HG02642 (cell line): ENCODE measurements around the gene ST8SIA1.

Experiments
- ATAC-seq: cut with Tn5 transposase; IDR thresholded peaks from one replicate; pipeline ENCODE4 v1.9.1; 2021; ENCODE audit warnings: mild to moderate bottlenecking; ENCODE audit not compliant: unreplicated experiment, poor library complexity

Gene ST8SIA1

DNA sequence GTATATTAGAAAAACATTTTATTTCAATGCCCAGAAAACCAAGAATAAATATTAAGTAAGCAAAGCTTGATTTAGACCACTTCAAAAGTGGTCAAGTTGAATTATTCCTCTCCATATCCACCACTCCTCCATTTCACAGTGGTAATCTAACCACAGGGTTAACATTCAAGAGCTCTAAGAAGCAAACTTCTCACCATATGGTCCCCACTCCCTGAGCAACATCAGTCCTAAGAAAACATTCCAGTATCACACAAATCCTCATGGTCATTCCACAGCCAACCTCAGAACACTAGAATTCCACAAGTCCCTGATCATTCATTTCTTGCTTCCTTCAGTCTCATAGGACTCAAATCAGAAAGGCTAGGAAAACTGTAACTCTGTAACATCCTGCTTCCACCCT, 47.9 kb downstream of the ST8SIA1 start:
- ATAC-seq: no peak

DNA sequence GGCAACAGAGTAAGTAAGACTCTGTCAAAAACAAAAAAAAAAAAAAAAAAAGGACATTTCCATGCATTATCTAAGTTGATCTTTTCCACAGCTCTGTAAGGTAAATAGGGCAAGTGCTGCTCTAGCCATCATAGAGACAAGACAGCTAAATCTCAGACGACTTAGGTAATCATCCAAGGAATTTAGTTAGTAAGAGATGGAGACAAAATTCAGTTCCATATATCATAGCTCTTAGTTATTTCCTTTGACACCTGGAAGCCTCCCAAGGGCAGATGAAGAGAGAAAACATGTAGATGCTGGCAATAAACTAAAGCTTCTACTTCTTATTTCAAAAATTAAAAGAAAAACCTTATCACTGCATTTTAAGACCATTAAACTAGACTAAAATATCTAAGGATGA, 48.7 kb downstream of the ST8SIA1 start:
- ATAC-seq: no peak

- no peak for ATAC-seq
Observed at GRCh38 chr12:22284871-22285270, 49.6 kb downstream of the ST8SIA1 start.

GRCh38 chr12:22283508-22283907, 51.0 kb downstream of the ST8SIA1 start:
- ATAC-seq: no peak

DNA sequence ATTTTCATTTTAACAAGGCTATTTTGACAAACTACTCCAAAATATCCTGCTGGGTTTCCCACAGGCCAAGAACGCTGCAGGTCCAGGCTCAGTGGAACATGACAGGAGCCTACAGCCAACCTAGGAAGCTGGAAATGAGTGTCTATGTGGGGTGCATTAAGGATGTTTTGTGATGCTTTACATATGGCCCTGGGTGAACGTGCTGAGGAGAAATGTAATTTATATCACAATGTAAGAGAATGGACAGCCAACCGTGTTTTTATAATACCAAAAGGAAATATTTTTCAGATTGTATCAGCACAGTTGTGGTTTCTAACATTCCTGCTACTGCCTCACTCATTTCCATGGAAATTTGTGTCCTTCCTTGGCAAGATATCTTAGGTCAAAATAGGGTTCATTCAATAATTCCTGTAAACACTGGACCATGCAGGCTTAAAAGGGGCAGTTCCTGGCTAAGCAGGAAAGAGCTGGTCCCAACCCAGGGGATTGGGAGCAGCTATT, 51.5 kb downstream of the ST8SIA1 start:
- no peak for ATAC-seq

DNA sequence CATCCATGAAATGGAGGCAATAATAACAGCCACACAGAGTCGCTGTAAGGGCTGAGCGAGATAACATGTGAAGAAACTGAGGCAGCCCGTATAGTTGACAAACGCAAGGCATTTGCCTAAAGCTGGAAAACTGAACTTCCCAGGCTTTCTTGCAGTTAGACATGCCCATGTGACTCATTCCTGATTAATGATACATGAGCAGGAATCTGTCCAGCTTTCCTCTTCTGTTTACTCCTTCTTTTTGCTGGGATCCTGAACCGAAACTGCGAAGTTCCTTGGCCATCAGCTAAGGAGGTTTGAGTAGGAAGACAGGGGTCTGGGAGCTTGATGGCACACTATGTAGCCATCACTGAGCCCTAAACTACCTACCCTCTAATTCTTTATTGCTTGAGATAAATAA, 52.2 kb downstream of the ST8SIA1 start:
- ATAC-seq: no peak

GRCh38 chr12:22276867-22277266, 57.6 kb downstream of the ST8SIA1 start:
- ATAC-seq: no peak

GRCh38 chr12:22276313-22276712, 58.2 kb downstream of the ST8SIA1 start:
- ATAC-seq: no peak

GRCh38 chr12:22275843-22276242, 58.7 kb downstream of the ST8SIA1 start:
- ATAC-seq: no peak

DNA sequence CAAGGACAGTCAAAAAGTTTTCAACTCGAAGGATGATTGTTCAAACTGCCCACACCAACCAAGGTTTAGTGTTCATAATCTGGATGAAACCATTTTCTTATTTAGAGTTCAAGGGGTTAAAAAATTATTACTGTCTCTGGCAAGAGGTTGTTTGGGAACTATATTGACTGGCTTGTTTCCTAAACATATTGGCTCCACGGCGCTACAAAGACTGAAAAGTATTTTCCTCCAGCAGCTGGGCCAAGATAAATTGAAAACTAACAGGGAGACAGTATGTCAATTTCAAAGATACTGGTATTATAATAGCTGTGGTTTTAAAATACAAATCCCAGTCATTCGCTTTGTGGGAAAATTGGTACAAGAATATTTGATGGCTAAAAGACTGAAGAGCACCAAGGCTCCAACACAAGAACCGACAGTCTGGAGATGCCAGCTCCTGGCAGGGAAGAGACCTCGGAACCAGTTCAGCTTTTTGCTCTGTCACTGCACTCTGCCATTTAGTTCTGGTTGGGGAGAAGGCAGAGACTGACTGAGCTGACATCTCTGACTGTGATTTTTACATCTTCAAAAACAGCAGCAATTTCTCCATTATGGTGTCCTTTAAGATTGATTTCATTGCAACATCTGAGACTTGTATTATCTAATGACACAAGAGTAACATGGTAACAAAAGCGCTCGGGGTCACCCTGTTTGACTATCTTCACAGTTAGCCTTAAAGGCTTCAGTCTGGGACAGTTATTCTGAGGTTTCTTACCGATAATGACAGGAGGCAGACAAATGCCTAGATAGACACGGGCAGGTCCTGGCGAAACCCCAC, 62.0 kb downstream of the ST8SIA1 start:
- ATAC-seq: no peak

DNA sequence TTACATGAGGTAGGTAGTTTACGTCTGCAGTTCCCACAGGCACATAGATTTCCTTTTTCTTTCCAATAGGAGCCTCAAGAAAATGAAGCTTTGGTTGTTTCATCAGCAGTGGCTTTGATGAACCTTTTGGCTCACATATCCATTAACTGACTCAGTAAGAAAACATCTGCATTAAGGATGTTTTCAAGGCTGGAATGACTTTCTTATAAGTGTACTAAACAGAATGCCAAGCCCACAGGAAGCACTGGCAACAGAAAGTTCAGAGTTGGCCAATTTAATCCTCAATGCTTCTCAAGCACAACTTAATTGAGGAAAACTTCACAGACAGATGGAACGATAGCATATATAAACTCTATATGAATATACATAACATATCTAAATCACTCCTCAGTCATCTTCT, 63.5 kb downstream of the ST8SIA1 start:
- no peak for ATAC-seq

DNA sequence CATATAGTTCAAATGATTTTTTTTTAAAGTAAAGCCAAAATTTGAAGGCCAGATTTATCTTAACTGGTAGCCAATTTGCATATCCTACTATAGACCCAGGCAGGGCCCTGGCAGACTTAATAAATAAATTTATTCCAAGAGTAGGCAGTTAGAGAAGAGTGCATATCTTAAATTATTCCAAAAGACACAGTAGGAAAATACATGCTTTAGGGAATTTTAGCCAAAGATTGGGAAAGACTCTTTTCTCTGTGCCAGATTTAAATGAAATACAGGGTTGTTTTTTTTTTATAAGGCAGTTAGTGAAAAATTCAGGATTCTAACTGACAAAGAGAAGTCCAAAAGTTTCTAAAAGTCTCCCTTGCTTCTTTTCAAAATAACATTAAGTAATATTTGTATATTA, 65.5 kb downstream of the ST8SIA1 start:
- ATAC-seq: no peak

DNA sequence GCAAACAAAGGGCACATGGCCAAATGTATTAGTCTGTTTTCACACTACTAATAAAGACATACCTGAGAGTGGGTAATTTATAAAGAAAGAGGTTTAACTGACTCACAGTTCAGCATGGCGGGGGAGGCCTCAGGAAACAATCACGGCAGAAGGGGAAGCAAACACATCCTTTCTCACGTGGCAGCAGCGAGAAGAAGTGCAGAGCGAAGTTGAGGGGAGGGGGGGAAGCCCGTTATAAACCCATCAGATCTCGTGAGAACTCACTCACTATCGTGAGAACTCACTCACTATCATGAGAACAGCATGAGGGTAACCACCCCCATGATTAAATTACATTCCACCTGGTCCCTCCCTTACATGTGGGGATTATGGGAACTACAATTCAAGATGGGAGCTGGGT, 66.1 kb downstream of the ST8SIA1 start:
- ATAC-seq: no peak

- ATAC-seq: no peak
Observed at GRCh38 chr12:22266101-22266500, 68.4 kb downstream of the ST8SIA1 start.

GRCh38 chr12:22264380-22264779, 70.1 kb downstream of the ST8SIA1 start:
- ATAC-seq: no peak

DNA sequence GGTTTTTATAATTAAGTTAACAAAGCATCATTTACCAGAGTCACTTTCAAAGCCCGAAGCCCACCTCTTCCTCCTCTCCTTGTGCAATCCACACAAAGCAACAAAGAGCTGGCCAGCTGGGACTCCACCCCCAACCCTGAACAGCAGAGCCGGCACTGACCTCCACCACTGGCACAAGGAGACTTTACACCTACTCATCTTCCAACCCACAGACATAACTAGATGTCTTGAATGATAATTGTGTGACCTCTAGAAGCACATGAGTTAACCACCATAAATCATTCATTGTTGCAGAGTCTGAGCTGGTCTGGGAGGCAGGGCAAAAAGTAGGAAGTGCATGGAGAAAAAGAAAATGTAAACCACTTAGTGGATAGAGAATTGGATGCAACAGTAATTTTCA, 72.2 kb downstream of the ST8SIA1 start:
- no peak for ATAC-seq

DNA sequence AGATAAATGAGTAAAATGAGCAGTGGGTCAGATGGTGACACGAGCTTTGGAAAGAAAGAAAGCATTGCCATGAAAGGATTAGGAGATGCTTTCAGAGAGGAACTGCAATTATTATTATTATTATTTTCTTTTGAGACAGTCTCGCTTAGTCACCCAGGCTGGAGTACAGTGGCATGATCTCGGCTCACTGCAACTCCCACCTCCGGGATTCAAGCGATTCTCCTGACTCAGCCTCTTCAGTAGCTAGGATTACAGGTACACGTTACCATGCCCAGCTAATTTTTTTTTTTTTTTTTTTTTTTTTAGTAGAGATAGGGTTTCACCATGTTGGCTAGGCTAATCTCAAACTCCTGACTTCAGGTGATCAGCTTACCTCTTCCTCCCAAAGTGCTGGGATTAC, 77.4 kb downstream of the ST8SIA1 start:
- no peak for ATAC-seq

- ATAC-seq: no peak
Observed at GRCh38 chr12:22256605-22257004, 77.9 kb downstream of the ST8SIA1 start.

DNA sequence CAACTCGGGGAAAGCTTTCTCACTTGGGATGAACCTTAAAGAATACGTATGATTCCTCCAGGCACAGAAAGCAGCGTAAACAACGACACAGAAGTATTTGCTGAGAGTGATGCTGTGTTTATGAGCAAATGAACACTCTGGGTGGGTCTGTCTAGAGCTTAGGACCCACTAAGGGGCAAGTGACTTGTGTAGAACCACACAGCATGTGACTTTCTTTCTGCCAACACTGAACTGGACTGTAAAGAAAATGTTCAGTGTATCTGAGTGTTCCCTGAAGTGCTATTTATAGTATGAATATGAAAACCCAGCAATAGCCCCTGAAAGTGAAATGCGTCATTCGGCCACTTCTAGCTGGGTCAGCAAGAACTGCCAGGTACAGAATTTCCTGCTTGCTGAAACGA, 78.5 kb downstream of the ST8SIA1 start:
- no peak for ATAC-seq

GRCh38 chr12:22255097-22255496, 79.4 kb downstream of the ST8SIA1 start:
- no peak for ATAC-seq

GRCh38 chr12:22254478-22254877, 80.0 kb downstream of the ST8SIA1 start:
- no peak for ATAC-seq

- ATAC-seq: no peak
Observed at GRCh38 chr12:22252057-22252456, 82.5 kb downstream of the ST8SIA1 start.
